HG02852 (cell line): ENCODE data around the gene MICAL2.

Experiments
- ATAC-seq: cut with Tn5 transposase; IDR thresholded peaks from one replicate; pipeline ENCODE4 v1.9.1; 2021; ENCODE audit warnings: mild to moderate bottlenecking, moderate library complexity; ENCODE audit not compliant: unreplicated experiment

Gene MICAL2

GRCh38 chr11:12077535-12078280 is 32.7 kb upstream of the MICAL2 start:
- no peak for ATAC-seq

- ATAC-seq, result no peak
These were observed 30.4 kb upstream of the MICAL2 start for GRCh38 chr11:12079726-12080556.

GRCh38 chr11:12083380-12083779 is 27.0 kb upstream of the MICAL2 start:
- no peak for ATAC-seq

DNA sequence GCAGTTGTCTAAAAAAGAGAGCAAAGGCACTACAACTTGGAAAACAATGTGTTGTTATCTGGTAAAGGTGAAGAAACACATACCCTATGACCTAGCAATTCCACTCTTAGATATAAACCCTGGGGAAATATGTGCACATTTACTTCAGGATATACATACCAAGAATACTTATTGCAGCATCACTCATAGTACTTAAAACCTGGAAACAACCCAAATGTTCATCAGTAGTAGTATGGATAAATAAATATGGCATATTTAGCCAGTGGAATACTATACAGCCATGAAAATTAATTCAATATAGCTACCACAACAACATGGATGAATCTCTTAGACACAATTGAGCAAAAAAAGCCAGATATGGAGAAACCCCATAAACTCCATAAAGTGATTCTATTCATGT is 26.1 kb upstream of the MICAL2 start:
- no peak for ATAC-seq

DNA sequence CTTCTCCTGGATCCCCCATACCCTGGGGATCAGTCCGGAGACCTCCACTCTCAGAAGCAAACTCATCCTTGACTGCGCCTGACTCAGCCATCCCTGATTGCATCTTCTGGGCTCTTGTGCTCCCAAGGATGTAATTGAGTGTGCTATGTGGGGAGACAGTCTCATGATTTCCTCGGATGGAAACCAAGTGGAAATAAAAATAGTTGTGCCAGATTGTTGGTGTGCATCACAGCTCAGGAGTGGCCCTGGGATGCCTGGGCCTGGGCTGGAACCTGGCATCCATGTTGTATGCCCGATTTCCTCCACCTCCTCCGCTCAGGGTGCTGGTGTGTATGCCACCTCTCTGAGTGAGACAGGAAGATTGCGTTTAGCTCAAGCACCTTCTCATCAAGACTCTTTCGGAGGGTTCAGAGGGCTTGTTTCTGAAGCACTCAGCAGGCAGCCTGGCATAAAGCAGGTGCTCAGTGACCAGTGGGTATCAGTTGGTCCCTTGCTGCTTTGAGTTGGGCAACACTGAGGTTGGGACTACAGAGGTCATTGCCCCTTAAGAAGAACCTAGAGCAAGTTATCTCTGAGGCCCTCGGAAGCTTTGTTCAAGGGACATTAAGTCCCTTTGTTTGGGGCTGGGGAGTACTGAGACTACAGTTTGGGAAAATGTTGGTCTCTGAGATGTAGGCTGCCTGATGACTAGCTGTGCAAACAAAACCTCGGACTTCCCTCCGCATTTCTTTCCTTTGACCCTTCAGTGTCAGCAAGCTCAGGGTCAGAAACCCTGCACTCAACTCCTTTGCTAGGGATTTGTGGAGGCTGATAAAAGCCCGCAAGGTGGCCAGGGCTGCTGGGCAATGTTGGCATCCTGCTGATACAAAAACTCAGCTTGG is 24.8 kb upstream of the MICAL2 start:
- no peak for ATAC-seq

DNA sequence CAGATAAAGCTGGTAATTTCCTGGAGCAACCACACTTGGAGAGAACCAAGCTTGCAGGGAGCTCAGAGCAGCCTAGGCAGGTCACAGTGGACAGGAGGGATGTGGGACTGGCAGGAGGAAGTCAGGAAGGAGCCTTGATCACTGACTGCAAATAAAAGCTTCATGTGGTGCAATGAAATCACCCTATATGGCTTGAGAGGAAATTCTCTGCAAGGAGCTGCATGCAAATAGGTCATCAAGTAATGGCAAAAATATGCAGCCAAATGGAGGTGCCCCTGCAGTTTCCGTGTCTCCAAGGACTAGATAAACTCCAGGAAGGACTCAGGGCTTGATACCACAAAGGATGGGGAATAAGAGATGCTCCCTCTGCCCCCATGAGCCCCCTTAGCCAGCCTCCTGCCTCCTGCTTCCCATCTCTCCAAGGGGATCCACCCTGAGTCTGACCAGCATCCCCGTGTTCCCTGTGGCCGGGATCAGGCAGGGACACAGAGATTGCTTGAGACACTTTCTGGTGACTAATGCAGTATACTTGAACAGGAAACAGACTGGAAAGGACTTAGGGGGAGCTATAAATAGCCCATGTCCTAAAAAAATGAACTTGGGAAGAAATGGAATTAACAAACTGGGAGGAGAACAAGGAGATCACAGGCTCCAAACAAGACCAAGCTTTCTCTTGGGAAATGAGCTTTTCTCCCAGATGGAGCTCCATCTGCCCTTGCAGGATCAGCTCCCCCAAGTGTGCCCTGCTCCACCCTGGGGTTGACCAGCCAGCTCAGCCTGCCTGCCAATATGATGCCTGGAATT is 23.9 kb upstream of the MICAL2 start:
- ATAC-seq, result no peak

- no peak for ATAC-seq
These were observed 23.1 kb upstream of the MICAL2 start for GRCh38 chr11:12087075-12088004.

- no peak for ATAC-seq
These were observed 22.3 kb upstream of the MICAL2 start for GRCh38 chr11:12088047-12088481.

DNA sequence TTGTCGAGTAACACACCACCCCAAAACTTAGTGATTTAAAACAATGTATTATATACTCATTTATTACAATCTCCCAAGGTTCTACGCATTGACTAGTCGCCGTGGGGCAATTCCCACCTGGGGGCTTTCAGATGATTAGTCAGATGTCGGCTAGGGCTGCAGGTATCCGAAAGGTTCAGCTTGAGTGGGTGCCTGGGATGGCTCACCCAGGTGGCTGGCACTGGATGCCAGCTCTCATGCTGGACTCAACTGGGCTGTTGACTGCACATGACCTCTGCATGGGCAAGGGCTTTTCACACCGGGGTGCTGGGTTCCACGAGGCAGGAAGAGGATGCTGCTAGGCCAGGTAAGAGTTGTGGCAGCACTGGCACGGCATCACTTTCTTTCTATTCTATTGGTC is 21.9 kb upstream of the MICAL2 start:
- no peak for ATAC-seq

GRCh38 chr11:12089041-12089440 is 21.3 kb upstream of the MICAL2 start:
- ATAC-seq, result no peak

GRCh38 chr11:12089473-12089872 is 20.9 kb upstream of the MICAL2 start:
- ATAC-seq, result no peak

- no peak for ATAC-seq
These were observed 20.3 kb upstream of the MICAL2 start for GRCh38 chr11:12090061-12090591.

DNA sequence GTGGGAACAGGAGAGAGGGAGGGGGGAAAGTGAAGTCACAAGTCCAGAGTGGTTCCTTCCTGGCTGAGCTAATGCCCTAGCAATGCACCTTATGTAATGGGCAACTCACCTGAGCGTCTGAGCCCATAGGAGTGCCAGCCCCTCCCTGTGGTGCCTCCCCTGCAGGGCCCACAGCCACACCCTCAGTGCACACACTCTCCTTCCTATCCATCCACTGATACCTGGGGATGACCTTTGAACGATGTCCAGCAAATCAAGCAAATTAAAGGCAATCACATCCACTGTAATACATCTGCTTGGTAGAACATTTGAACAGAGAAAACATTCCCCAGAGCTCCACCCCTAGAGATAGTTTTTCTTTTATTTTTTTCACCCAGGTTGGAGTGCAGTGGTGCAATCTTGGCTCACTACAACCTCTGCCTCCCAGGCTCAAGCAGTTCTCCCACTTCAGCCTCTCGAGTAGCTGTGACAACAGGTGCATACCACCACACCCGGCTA is 19.6 kb upstream of the MICAL2 start:
- no peak for ATAC-seq

DNA sequence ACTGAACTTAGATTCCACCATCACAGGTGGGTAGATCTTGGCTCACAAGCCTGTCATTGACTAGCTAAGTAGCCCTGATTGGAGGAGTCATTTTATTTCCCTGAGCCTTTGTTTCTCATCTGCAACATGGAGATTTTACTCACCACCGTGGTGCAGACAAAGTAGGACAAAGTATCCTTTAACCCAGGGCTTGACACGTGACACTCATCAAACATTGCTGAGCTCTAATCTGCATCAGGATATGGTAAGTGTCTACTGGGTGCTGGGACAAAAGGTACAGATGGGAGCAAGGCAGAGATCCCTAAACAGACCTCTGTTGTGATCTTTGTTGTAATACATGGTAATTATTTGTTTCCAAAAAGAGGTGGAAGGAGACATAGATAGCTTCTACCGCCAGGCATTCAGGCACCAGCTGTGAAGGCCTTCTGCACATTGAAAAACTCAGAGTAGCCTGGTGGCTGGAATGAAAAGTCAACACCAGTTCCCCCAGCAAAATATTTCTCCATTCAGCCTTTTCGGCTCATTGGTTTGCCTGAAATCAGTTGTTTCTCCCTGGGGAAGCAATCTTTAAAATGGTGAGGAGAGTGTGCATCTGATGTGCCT is 18.3 kb upstream of the MICAL2 start:
- ATAC-seq, result no peak

DNA sequence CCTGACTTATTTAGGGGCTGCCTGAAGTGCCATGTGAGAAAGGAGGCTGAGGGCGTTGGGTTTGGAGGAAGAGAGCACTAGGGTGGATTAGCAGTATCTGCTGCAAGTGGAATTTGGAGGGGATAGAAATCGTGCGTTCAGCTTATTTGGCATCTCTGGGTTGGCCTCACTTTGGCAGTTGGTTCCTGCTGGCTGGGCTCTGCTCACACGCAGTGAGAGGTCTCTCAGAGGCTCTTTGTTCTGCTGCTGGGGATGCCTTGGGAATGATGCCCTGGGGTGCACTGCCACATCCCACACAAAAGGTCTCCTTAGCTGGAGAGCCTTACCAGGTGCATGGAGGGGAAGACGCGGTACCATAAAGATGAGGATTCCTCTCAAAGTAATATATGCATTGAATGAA is 17.7 kb upstream of the MICAL2 start:
- no peak for ATAC-seq

DNA sequence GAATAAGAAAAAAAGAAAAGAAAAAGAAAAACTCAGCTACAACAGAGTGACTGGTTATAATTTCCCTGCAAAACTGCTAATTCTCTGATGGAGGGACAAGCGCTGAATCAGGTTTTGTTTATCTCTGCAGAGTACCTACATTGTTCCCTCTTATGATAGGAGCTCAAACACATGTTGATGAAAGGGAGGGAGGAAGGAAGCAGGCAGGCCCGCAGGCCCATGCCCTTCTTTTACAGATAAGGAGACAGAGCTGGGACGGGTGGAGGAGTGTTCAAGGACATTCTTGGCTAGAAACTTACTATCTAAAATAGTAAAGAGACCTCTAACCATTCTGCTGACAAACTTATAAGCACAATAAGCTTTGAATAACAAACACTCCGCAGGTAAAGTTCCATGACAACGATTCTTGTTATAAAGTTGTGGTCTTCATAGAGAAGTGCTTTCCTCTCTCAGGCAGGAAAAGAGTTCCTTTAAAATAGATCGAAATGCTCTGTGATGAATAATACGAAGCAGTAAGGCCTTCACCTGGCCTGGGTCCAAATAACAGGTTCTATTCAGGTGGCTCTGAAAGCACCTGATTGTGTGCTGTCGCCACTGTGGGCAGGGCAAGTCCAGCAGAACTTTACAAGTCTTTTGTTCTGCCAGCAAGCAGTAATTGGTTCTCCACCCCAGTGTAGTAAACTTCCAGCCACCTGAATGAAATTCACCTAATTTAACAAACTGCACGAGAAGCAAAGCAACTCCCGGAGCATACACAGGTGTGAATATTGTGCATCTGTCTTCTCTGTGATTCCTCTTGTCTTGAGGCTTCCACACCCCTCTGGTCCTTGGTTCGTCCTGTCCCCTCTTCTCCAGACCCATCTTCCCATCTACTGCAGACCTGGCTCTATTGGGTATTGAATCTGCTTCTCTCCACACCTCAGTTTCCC is 15.3 kb upstream of the MICAL2 start:
- ATAC-seq, result no peak

DNA sequence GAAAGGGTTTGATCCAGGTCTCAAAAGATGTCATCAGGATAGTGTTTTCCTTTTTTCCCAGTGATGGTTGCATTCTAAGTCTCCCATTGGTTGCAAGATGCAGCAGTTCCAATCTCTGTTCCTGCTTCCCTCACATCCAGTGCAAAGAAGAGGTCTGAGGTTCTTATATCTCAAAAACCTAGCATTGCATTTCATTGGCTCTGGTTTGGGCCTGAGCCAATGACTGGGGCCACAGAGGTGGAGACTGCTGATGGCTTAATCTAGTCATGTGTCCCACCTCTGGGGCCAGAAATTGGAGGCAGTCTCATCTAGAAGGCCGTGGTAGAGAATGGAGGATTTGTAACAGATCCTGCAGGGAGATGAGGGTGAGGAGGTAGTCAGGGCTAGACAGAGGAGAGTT is 13.2 kb upstream of the MICAL2 start:
- ATAC-seq, result no peak
